Right ventricle myocardium superior (tissue), 1 donor: ENCODE data around the gene MRGPRX4. TPM values are rescaled to one million over a fixed set of nuclear protein-coding genes. Genes with fewer than 3 reads are reported as not detected.
"Not testable (repeated sequence)": the region's sequence is repeated elsewhere in the genome, so short reads cannot be mapped to it uniquely, and the experiment has no call there.

ENCODE experiments used
- ATAC-seq: fragments of 200-7000 bp; cut with Tn5 transposase; one replicate; pipeline ENCODE4 v1.9.1; 2020; ENCODE audit warnings: mild to moderate bottlenecking; ENCODE audit not compliant: poor library complexity
- DNase-seq: peaks from one replicate; pipeline ENCODE4 v3.0.0-alpha.2; 2020
- intact Hi-C: fragments of 100-400 bp; cut with DNase I; formaldehyde crosslinking; loops from one replicate; pipeline ENCODE4 v1.11.2; 2022
- long read RNA-seq: library from polyadenylated mRNA; unstranded; transcript quantifications from one replicate; pipeline ENCODE4 v2.0.0, GENCODE V29; 2021
- total RNA-seq: library from RNA; stranded (reverse); fragmentation: NEBNext Ultra II Directional; extraction: Animal tissue kit (Norgen Biotek cat#: 25700); gene quantifications from one replicate; pipeline ENCODE4 v1.2.1, GENCODE V29; 2021
- donor health status: DM: no; HTN: yes; CAD: no; lungs with severe emphysema.

The MRGPRX4 gene
- not detected for total RNA-seq
- long read RNA-seq, result 0 reads

DNA sequence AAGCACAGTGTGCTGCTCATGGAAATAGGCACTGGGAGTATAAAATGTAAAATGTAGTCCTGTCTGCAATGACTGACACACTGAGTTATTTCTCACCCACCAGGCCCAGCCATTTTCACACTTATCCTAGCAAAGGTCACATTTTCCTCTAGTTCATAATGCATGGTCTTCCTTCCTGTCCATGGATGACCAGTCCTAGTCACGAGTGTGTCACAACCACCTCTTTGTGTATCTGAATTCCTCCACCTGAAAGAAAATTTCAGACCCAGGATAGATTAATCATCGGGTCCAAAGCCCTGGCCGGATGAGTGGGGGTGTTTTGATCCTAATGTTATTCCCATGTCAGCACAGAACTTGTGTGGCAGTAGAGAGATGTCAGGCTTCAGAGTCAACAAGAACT lies at the start of gene MRGPRX4:
Gene MRGPRX4 (plus strand): TSS at position 172 of the 400 bp plus-strand sequence. CDS start 420 bp downstream, outside the sequence.
- ATAC-seq (no peak), DNase-seq (no peak)
- intact Hi-C loops, result no loop called here

DNA sequence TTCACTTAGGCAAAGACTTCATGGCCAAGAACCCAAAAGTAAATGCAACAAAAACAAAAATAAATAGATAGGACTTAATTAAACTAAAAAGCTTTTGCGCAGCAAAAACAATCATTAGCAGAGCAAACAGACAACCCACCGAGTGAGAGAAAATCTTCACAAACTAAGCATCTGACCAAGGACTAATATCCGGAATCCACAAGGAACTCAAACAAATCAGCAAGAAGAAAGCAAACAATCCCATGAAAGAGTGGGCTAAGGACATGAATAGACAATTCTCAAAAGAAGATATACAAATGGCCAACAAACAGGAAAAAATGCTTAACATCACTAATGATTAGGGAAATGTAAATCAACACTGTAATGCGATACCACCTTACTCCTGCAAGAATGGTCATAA lies 41.5 kb upstream of the MRGPRX4 start:
- intact Hi-C loops, ATAC-seq, DNase-seq: not testable (repeated sequence)

DNA sequence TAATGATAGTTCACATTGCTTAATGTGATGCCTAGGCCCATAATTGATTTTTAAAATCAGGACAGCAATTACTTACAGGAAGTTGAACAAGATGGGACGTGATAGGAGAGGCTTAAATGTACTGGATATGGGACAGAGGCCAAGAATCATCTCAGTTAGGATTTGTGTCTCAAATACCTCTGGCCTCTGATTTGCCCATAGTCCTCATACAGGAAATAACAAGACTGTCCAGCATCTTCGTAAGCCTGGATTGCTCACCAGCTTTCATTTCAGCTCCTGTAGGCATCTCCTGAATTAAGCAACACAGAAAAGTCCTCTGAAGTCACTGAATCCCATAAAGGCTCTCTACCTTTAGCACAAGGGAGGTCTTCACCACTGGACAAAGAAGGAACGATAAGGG lies 40.3 kb upstream of the MRGPRX4 start, which contains the start of gene MRGPRX3:
Gene MRGPRX3 (plus strand): TSS at position 231 of the 400 bp plus-strand sequence. CDS start 4,632 bp downstream, outside the sequence.
- intact Hi-C loops, result no loop called here
- DNase-seq, result no peak

DNA sequence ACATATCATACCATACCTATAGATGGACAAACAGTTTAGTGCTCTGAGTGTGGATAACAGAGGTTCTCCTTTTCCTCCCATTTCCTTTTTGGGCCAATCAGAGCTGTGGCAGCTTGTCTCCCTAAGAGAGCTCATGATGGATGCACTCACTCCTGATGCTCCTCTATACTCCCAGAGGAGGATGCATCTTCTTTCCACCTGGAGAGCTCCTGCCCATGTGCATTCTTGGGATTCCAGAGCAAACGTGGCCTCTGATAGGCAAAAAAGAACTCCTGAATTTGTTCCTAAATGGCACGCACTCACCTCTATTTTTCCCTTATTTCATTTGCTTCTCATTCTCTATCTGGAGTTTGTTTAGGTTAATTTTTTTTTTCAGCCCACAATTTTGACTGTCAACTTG lies 37.3 kb upstream of the MRGPRX4 start:
- ATAC-seq (no peak), DNase-seq (no peak)
- intact Hi-C loops, result no loop called here

More for the DNA sequence above, 40.3 kb upstream of the MRGPRX4 start, which contains the start of gene MRGPRX3:
- no peak for ATAC-seq

DNA sequence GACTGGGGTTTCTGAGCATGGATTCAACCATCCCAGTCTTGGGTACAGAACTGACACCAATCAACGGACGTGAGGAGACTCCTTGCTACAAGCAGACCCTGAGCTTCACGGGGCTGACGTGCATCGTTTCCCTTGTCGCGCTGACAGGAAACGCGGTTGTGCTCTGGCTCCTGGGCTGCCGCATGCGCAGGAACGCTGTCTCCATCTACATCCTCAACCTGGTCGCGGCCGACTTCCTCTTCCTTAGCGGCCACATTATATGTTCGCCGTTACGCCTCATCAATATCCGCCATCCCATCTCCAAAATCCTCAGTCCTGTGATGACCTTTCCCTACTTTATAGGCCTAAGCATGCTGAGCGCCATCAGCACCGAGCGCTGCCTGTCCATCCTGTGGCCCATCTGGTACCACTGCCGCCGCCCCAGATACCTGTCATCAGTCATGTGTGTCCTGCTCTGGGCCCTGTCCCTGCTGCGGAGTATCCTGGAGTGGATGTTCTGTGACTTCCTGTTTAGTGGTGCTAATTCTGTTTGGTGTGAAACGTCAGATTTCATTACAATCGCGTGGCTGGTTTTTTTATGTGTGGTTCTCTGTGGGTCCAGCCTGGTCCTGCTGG lies 35.3 kb upstream of the MRGPRX4 start:
- ATAC-seq (no peak), DNase-seq (no peak)
- intact Hi-C loops, result no loop called here

DNA sequence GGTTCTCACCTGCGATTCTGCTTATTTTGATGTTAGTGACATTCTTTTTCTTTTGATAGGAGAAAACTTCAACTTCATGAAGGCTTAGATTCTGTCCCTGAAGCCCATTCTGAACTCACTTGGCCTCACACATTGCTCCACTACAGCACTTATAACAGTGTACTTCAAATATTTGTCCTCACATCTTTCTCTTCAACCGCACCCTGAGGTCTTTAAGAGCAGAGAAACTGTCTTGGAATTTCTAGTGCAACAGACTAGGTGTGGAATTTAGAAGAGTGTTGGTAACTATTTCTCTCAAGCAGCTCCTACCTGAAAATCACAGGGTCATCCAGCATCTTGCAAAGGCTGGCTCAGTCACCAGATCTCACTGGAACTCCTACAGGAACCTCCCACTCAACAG lies 32.5 kb upstream of the MRGPRX4 start:
- DNase-seq, result no peak
- intact Hi-C loops, result no loop called here
- no peak for ATAC-seq

DNA sequence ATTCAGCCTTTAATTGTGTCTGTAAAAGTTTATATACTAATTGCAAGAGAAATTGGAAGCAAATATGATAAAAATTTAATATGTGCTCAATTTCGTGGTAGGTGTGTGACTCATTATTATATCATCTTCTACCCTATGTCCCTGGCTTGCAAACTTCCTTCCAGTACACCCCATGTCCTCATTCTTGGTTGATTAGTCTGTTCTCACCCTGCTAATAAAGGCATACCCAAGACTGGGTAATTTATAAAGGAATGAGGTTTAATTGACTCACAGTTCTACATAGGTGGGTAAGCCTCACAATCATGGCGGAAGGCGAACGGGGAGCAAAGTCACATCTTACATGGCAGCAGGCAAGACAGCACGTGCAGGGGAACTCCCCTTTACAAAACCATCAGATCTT lies 28.4 kb upstream of the MRGPRX4 start:
- no peak for DNase-seq
- intact Hi-C loops, result no loop called here
- no peak for ATAC-seq

DNA sequence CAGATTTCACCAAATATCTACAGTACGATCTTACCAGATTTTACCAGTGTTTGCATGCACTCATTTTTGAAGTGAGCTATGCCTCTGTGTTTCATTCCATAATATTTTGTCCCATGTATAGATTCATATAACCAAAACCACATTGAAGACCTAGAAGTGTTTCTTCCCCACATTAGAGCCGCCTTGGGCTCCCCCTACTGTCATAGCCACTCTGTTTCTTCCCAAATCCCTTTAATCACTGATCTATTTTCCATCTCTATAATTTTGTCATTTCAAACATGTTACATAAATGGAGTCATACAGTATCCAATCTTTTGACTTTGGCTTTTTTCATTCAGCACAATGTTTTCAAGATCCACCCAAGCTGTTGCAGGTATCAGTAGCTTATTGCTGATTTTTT lies 27.6 kb upstream of the MRGPRX4 start:
- DNase-seq (no peak), ATAC-seq (no peak)
- intact Hi-C loops, result no loop called here

DNA sequence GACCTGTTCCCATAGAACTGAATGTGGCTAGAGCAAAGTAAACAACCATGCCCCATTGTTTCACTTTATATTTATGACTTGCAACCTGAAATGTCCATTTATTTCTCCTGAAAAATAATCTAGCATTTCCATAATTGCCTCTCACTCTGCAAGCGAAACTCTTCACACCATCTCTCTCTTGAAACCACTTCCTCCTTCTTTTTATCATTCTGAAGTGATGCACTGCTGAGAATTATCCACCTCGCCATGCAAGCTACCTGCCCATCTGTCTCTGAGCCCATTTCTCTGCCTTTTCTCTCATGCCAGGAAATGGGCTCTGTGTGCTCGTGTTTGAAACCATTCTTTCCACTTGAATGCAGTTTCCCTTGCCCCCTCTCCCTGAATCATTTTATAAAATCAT lies 26.8 kb upstream of the MRGPRX4 start:
- DNase-seq, result no peak
- intact Hi-C loops, result no loop called here
- ATAC-seq, result no peak

DNA sequence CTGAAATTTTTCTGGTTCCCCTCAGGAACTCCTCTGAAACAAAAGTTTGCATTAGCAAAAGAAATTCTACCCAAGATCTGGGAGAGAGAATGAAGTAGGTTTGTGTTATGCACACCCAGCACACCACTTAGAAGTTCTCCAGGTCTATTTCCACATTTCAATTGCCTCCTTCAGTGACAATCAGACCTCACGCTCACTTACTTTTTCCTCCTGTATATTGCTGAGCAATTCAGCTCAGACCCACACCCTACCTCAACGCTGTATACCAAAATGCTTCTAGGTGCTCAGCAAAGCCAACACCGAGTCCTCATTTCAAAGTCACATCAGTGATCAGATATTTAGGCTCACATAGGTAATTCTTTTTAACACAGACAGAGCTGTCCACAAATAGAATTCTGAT lies 21.1 kb upstream of the MRGPRX4 start:
- no peak for ATAC-seq
- no peak for DNase-seq
- intact Hi-C loops, result no loop called here

DNA sequence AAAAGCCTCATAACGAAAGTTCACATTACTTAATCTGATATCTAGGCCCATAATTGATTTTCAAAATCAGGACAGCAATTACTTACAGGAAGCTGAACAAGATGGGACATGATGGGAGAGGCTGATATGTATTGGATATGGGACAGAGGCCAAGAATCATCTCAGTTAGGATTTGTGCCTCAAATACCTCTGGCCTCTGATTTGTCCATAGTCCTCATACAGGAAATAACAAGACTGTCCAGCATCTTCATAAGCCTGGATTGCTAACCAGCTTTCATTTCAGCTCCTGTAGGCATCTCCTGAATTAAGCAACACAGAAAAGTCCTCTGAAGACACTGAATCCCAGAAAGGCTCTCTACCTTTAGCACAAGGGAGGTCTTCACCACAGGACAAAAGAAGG lies 4.3 kb upstream of the MRGPRX4 start:
- no peak for DNase-seq
- intact Hi-C loops, result no loop called here
- ATAC-seq, result no peak

DNA sequence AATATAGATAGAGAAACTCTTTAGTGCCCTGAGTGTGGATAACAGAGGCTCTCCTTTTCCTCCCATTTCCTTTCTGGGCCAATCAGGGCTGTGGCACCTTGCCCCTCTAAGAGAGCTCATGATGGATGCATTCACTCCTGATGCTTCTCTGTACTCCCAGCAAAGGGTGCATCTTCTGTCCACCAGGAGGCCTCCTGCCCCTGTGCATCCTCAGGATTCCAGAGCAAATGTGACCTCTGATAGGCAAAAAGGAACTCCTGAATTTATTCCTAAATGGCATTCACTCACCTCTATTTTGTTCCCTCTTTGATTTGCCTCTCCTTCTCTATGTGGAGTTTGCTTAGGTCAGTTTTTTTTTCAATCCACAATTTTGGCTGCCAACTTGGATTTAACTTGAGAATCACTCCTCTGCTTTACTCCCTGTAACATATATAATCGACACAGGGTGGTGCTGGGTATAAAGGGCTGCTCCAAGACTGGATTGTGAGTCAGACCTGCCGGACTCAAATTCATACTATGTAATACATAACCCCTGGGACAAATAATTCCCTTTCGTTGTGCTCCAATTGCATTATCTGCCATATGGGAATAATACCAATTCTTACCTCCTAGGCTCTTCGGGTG lies 1.1 kb upstream of the MRGPRX4 start:
- intact Hi-C loops, result no loop called here
- ATAC-seq (no peak), DNase-seq (no peak)

DNA sequence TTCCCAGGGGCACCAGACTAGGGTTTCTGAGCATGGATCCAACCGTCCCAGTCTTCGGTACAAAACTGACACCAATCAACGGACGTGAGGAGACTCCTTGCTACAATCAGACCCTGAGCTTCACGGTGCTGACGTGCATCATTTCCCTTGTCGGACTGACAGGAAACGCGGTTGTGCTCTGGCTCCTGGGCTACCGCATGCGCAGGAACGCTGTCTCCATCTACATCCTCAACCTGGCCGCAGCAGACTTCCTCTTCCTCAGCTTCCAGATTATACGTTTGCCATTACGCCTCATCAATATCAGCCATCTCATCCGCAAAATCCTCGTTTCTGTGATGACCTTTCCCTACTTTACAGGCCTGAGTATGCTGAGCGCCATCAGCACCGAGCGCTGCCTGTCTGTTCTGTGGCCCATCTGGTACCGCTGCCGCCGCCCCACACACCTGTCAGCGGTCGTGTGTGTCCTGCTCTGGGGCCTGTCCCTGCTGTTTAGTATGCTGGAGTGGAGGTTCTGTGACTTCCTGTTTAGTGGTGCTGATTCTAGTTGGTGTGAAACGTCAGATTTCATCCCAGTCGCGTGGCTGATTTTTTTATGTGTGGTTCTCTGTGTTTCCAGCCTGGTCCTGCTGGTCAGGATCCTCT lies 709 bp downstream of the MRGPRX4 start:
- ATAC-seq (no peak), DNase-seq (no peak)
- intact Hi-C loops, result no loop called here

DNA sequence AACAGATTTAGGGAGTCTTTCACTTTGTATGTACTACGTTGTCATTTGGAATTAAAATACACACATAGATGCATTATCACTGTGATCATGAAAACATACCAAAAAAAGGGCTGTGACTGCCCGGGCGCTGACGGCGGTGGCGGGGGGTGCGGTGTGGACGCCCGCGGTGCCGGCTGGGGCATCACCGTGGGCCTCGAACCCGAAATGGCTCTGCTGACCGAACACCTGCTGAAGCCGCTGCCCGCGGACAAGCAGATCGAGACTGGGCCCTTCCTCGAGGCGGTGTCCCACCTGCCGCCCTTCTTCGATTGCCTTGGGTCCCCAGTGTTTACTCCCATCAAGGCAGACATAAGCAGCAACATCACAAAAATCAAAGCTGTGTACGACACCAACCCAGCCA lies 16.2 kb downstream of the MRGPRX4 start:
- intact Hi-C loops, result no loop called here
- DNase-seq (no peak), ATAC-seq (no peak)

DNA sequence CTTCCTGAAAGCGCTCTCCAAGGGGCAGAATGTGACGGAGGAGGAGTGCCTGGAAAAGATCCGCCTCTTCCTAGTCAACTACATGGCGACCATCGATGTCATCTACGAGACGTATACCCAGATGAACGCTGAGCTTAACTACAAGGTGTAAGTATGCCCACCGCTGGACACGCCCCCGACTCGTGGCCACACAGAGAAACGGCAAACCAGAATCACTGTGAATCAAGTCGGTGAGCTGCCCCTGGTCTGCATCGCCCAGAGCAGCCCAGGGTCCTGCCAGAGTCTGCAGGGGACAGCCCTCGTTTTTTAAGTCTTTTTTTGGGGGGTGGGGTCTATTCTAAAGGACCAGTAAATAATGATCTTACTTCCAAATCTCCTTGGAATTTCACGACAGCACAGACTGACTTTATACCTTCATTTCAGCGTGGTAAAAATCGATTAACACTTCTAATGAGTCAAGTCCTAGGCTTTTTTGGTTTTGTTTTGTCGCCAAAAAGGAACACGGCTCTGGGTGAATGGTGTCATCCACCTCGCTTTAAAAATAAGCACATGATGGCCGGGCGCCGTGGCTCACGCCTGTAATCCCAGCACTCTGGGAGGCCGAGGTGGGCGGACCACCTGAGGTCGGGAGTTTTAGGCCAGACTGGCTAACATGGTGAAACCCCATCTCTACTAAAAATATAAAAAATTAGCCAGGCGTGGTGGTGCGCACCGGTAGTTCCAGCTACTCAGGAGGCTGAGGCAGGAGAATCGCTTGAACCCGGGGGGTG lies 17.0 kb downstream of the MRGPRX4 start:
- DNase-seq, intact Hi-C loops, ATAC-seq: not testable (repeated sequence)

DNA sequence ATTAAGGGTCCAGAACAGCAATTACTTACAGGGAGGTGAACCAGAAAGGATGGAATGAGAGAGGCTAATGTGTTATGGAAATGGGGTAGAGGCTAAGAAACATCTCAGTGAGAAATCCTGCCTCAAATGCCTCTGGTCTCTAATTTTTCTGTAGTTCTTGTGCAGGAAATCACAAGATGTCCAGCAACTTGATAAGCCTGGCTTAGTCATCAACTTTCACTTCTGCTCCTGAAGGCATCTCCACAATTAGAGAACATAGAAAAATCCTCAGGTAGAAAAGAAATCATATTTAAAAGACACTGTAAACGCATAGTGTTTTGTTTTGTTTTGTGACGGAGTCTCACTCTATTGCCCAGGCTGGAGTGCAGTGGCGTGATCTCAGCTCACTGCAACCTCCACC lies 18.7 kb downstream of the MRGPRX4 start:
- intact Hi-C loops, result no loop called here
- DNase-seq (no peak), ATAC-seq (no peak)

DNA sequence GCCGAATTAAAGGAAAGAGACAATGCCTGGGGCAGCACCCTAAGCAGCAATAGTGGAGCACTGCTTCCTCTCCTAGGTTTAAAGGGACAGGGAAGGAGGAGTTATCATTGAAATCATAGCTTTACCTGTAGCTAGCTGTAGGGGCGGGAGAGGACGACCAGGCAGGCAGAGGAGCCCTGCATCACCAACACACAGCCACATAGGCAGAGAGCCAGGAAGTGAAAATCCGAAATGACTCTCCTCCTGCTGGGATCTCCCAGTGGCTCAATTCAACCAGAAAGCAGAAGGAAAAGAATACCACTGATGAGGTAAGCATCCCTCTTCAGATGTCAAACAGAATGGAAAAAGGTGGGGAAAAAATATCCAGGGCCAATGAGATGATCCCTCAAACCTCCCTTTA lies 20.4 kb downstream of the MRGPRX4 start:
- no peak for ATAC-seq
- intact Hi-C loops, result no loop called here
- DNase-seq, result no peak

DNA sequence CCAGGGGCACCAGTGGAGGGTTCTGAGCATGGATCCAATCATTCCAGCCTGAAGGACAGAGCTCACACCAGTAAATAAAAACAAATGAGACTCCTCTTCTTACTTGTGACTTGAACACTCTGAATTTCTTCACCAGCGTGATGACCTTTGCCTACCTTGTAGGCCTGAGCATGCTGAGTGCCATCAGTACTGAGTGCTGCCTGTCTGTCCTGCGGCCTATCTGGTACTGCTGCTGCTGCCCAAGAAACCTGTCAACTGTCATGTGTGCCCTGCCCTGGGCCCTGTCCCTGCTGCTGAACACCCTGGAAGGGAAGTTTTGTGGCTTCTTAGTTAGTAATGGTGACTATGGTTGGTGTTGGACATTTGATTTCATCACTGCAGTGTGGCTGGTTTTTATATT lies 23.9 kb downstream of the MRGPRX4 start:
- ATAC-seq (no peak), DNase-seq (no peak)
- intact Hi-C loops, result no loop called here

DNA sequence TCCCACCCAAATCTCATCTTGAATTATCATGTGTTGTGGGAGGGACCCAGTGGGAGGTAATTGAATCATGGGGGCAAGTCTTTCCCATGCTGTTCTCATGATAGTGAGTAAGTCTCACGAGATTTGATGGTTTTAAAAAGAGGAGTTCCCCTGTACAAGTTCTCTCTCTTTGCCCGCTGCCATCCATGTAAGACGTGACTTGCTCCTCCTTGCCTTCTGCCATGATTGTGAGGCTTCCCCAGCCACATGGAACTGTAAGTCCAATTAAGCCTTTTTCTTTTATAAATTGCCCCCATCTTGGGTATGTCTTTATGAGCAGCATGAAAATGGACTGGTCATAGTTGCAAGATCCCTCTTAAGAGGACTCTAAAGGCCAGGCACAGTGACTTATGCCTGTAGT lies 25.1 kb downstream of the MRGPRX4 start:
- intact Hi-C loops, ATAC-seq, DNase-seq: not testable (repeated sequence)
